ENCODE measurements around the gene SNTG2. TPM values are rescaled to one million over a fixed set of nuclear protein-coding genes. Genes with fewer than 3 reads are reported as not detected.

Gene SNTG2
- total RNA-seq, 8 experiments from 2014 or later: 0.21 to 2.8 (median 1.1) TPM

DNA sequence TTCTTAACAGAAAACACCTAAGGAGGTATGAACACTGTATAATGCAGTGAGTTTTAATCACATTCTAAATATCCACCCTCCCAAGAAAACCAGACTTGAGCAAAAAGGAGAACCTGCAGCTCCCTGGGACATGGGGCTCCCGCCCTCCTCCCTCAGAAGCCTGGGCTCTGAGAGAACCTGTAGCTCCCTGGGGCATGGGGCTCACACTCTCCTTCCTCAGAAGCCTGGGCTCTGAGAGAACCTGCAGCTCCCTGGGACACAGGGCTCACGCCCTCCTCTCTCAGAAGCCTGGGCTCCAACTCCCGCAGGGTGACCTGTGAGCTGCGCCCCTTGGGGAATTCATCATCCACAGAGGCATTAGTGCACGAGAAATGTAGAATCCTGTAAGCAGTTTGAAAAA, 222.9 kb downstream of the SNTG2 start:
- Histone ChIP-seq H3K4me1 (replicated peaks in 1 of 2) (no peaks in the 10 kb centered on the region), H3K27ac (no peak overlapping the region), H3K4me3 (no peak overlapping the region)
- in situ Hi-C loops (cut with MboI; ENCODE audit: low pct_unique_long_range_greater_than_20kb in 2 of 9, low sequenced_read_pairs in 9 of 9, unreplicated experiment in 9 of 9): no loop called here
- no peak for ATAC-seq (replicated peaks in 6 of 8)
- WGBS, 10 experiments: 30 to 87% (median 68%) methylated on average over 2 to 4 of the region's 5 CpGs; no CpG with 5 or more reads in 3 of the 10 experiments

DNA sequence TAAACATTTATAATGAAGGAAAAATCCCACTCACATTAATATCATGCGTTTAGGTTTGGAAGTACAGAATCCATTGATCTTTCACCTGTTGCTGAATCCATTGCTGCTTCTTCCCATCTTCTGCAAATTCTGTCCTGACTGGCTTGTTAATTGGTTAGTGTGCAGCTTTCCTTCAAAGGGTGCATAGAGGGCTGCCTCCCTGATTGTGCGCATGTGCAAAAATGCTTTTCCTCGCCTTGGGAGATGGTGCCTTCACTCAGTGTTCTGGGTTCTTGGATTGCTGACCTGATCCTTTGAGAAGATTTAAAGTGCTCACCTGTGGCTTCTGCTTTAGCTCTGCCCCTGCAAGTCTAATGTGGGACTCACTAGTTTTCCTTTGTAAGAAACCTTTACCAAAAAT, 231.2 kb downstream of the SNTG2 start:
- no peak overlapping the region for H3K27ac ChIP-seq
- WGBS, 10 experiments: 38 to 100% (median 76%) methylated on average over 1 to 3 of the region's 3 CpGs; no CpG with 5 or more reads in 2 of the 10 experiments
- no peaks in the 10 kb centered on the region for H3K4me1 ChIP-seq (replicated peaks in 1 of 2)
- H3K4me3 ChIP-seq: no peak overlapping the region
- in situ Hi-C loops (cut with MboI; ENCODE audit: low pct_unique_long_range_greater_than_20kb in 2 of 9, low sequenced_read_pairs in 9 of 9, unreplicated experiment in 9 of 9): no loop called here
- ATAC-seq (replicated peaks in 6 of 8): peak in 3 of 8 experiments; percentile 35 to 75 (median 65)

DNA sequence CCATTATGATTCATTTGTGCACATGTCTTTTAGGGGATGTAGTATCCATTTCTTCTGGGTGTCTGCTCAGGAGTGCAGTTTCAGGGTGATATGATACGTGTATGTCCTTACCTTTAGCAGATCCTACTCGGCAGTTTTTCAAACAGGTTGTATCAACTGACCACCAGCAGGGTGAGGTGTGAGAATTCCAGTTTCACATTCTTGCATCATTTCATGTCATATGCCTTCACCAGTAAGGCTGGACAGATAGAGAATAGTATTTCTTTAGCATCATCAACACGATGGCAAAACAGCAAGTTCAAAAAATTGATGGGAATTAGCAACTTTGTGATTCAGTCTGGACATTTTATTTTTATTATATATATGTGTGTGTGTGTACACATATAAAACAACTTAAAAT, 232.7 kb downstream of the SNTG2 start:
- WGBS, 10 experiments: 6 to 100% (median 81%) methylated on average over 1 to 3 of the region's 3 CpGs
- no peaks in the 10 kb centered on the region for H3K4me1 ChIP-seq (replicated peaks in 1 of 2)
- no peak overlapping the region for H3K4me3 ChIP-seq
- in situ Hi-C loops (cut with MboI; ENCODE audit: low pct_unique_long_range_greater_than_20kb in 2 of 9, low sequenced_read_pairs in 9 of 9, unreplicated experiment in 9 of 9): no loop called here
- ATAC-seq (replicated peaks in 6 of 8): peak in 1 of 8 experiments; percentile 39
- no peak overlapping the region for H3K27ac ChIP-seq

- no peaks in the 10 kb centered on the region for H3K4me1 ChIP-seq (replicated peaks in 1 of 2)
- in situ Hi-C loops (cut with MboI; ENCODE audit: low pct_unique_long_range_greater_than_20kb in 2 of 9, low sequenced_read_pairs in 9 of 9, unreplicated experiment in 9 of 9): no loop called here
- H3K4me3 ChIP-seq: no peak overlapping the region
- WGBS, 10 experiments: 10 to 90% (median 61%) methylated on average over 1 to 2 of the region's 2 CpGs; no CpG with 5 or more reads in 2 of the 10 experiments
- H3K27ac ChIP-seq: no peak overlapping the region
- no peak for ATAC-seq (replicated peaks in 6 of 8)
These were observed 235.8 kb downstream of the SNTG2 start for GRCh38 chr2:1186421-1186820.

- Histone ChIP-seq H3K4me3 (no peak overlapping the region), H3K4me1 (replicated peaks in 1 of 2) (no peaks in the 10 kb centered on the region), H3K27ac (no peak overlapping the region)
- 3 to 100% (median 51%) methylated on average over 1 to 3 of the region's 3 CpGs; no CpG with 5 or more reads in 1 of the 10 experiments for WGBS, 10 experiments
- in situ Hi-C loops (cut with MboI; ENCODE audit: low pct_unique_long_range_greater_than_20kb in 2 of 9, low sequenced_read_pairs in 9 of 9, unreplicated experiment in 9 of 9): no loop called here
- no peak for ATAC-seq (replicated peaks in 6 of 8)
These were observed 236.5 kb downstream of the SNTG2 start for GRCh38 chr2:1187189-1187588.

GRCh38 chr2:1192121-1192520, 241.5 kb downstream of the SNTG2 start:
- Histone ChIP-seq H3K4me3 (no peak overlapping the region), H3K4me1 (replicated peaks in 1 of 2) (no peaks in the 10 kb centered on the region), H3K27ac (no peak overlapping the region)
- WGBS, 10 experiments: 0 to 100% (median 53%) methylated on average over 2 to 5 of the region's 5 CpGs; no CpG with 5 or more reads in 1 of the 10 experiments
- in situ Hi-C loops (cut with MboI; ENCODE audit: low pct_unique_long_range_greater_than_20kb in 2 of 9, low sequenced_read_pairs in 9 of 9, unreplicated experiment in 9 of 9): no loop called here
- ATAC-seq (replicated peaks in 6 of 8): no peak

DNA sequence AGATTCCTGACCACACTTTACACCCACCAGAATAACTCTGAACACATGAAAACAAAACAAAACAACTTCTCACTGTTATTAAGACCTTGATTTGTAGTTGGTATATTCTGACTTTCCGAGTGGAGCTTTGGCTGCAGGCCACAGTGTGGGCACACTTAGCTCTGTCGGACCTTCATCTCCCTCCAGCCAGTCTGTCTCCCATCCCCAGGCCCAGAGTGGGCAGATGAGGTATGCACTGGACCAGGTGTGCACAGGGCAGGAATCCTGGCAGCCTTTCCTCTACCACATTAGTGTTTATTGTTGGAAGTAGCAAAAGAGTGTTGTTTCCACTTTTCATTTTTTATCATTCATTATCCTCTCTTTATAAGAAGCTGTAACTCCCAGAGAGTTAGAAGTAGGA, 243.2 kb downstream of the SNTG2 start:
- ATAC-seq (replicated peaks in 6 of 8): no peak
- H3K4me3 ChIP-seq: no peak overlapping the region
- in situ Hi-C loops (cut with MboI; ENCODE audit: low pct_unique_long_range_greater_than_20kb in 2 of 9, low sequenced_read_pairs in 9 of 9, unreplicated experiment in 9 of 9): no loop called here
- whole genome bisulfite sequencing, 10 experiments: 0 to 100% (median 75%) methylated on average over 1 to 2 of the region's 2 CpGs; no CpG with 5 or more reads in 3 of the 10 experiments
- no peak overlapping the region for H3K27ac ChIP-seq
- no peaks in the 10 kb centered on the region for H3K4me1 ChIP-seq (replicated peaks in 1 of 2)

DNA sequence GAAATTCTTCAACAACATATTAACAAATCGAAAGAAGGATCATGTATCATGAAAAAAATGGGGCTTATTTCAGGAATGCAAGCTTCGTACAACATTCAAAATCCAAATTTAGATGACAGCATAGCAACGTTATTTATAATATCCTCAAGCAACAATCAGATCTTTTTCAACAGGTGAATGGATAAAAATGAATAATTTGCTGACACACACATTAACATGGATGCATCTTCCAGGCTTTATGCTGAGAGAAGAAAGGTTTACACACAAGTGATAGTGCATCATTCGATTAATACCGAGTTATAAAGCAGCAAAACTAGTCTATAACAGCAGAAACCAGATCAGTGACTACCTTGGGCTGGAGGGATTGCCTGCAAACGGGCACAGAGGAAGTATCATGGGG, 253.1 kb downstream of the SNTG2 start:
- Histone ChIP-seq H3K27ac (no peak overlapping the region), H3K4me1 (replicated peaks in 1 of 2) (no peaks in the 10 kb centered on the region), H3K4me3 (no peak overlapping the region)
- ATAC-seq (replicated peaks in 6 of 8): no peak
- in situ Hi-C loops (cut with MboI; ENCODE audit: low pct_unique_long_range_greater_than_20kb in 2 of 9, low sequenced_read_pairs in 9 of 9, unreplicated experiment in 9 of 9): no loop called here
- WGBS, 10 experiments: 6 to 97% (median 70%) methylated on average over 1 to 6 of the region's 6 CpGs

DNA sequence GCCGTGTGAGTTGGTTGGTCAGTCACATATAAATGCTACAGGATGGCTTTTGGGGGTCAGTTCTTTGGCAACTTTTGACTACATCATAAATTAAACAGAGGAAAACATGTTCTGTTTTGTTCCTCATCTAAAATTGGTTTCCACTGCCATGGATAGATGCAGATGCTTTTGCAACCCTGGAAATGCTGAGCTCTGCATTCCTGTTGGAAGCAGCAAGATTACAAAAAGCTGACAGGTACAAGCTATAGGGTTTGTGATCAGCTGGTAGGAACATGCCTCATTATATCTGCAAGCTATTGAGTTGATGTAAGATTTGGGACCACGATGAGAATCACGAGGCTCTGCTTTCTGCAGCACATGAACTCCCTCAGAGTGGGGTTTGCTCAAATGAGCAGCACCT, 255.2 kb downstream of the SNTG2 start:
- WGBS, 10 experiments: 0 to 100% (median 60%) methylated on average over 1 to 3 of the region's 3 CpGs; no CpG with 5 or more reads in 1 of the 10 experiments
- H3K4me1 ChIP-seq (replicated peaks in 1 of 2): no peaks in the 10 kb centered on the region
- in situ Hi-C loops (cut with MboI; ENCODE audit: low pct_unique_long_range_greater_than_20kb in 2 of 9, low sequenced_read_pairs in 9 of 9, unreplicated experiment in 9 of 9): no loop called here
- no peak for ATAC-seq (replicated peaks in 6 of 8)
- H3K4me3 ChIP-seq: no peak overlapping the region
- H3K27ac ChIP-seq: no peak overlapping the region

- WGBS, 10 experiments: 13 to 93% (median 68%) methylated on average over 1 to 11 of the region's 20 CpGs; no CpG with 5 or more reads in 4 of the 10 experiments
- in situ Hi-C loops (cut with MboI; ENCODE audit: low pct_unique_long_range_greater_than_20kb in 2 of 9, low sequenced_read_pairs in 9 of 9, unreplicated experiment in 9 of 9): no loop called here
- Histone ChIP-seq H3K4me3 (no peak overlapping the region), H3K27ac (no peak overlapping the region), H3K4me1 (replicated peaks in 1 of 2) (no peaks in the 10 kb centered on the region)
- no peak for ATAC-seq (replicated peaks in 6 of 8)
These were observed 257.4 kb downstream of the SNTG2 start for GRCh38 chr2:1207962-1208510.

DNA sequence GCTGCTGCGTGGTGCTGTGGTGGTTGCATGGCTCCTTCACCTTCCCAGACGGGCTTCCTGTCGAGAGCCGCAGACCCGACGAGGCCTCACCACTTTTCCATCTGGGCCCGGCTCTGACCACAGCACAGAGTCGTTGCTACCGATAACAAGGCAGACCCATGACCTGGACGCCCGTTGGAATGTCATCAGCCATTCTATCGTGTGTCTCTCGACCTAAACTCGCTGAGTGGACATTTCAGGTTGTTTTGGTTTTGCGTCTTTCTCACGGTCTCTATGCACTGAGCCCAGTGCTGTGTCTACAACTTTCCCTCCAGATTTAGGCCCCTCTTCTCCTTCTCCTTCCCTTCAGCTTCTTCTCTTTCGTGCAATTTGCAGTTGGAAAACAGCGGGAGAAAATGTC, 257.9 kb downstream of the SNTG2 start:
- in situ Hi-C loops (cut with MboI; ENCODE audit: low pct_unique_long_range_greater_than_20kb in 2 of 9, low sequenced_read_pairs in 9 of 9, unreplicated experiment in 9 of 9): no loop called here
- H3K4me1 ChIP-seq (replicated peaks in 1 of 2): no peaks in the 10 kb centered on the region
- WGBS, 10 experiments: 40 to 100% (median 77%) methylated on average over 1 to 15 of the region's 18 CpGs; no CpG with 5 or more reads in 2 of the 10 experiments
- ATAC-seq (replicated peaks in 6 of 8): no peak
- no peak overlapping the region for H3K4me3 ChIP-seq
- H3K27ac ChIP-seq: no peak overlapping the region

GRCh38 chr2:1209246-1209645, 258.6 kb downstream of the SNTG2 start:
- no peak for ATAC-seq (replicated peaks in 6 of 8)
- H3K4me3 ChIP-seq: no peak overlapping the region
- no peaks in the 10 kb centered on the region for H3K4me1 ChIP-seq (replicated peaks in 1 of 2)
- WGBS, 10 experiments: 44 to 100% (median 83%) methylated on average over 1 to 4 of the region's 4 CpGs; no CpG with 5 or more reads in 1 of the 10 experiments
- in situ Hi-C loops (cut with MboI; ENCODE audit: low pct_unique_long_range_greater_than_20kb in 2 of 9, low sequenced_read_pairs in 9 of 9, unreplicated experiment in 9 of 9): no loop called here
- H3K27ac ChIP-seq: no peak overlapping the region

DNA sequence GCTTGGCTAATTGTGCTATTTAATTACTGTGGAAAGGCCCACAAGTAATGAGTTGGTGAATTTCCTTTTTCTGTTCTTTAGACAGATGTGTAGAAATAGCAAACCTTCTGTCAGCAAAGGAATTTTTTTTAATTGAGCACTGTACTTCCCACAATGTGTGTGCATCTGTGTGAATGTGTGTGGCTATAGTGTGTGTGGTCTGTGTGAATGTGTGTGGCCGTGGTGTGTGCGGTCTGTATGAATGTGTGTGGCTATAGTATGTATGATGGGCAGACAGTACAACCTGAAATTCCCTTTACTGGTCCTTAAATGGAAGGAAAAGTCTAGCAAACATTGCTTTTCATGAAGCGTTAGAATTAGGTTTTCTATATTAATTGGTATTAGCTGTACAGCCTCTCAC, 259.1 kb downstream of the SNTG2 start:
- H3K4me3 ChIP-seq: no peak overlapping the region
- in situ Hi-C loops (cut with MboI; ENCODE audit: low pct_unique_long_range_greater_than_20kb in 2 of 9, low sequenced_read_pairs in 9 of 9, unreplicated experiment in 9 of 9): no loop called here
- no peak overlapping the region for H3K27ac ChIP-seq
- ATAC-seq (replicated peaks in 6 of 8): no peak
- WGBS, 10 experiments: 60 to 100% (median 80%) methylated on average over 1 to 3 of the region's 3 CpGs; no CpG with 5 or more reads in 4 of the 10 experiments
- H3K4me1 ChIP-seq (replicated peaks in 1 of 2): no peaks in the 10 kb centered on the region

- ATAC-seq (replicated peaks in 6 of 8): peak in 2 of 8 experiments; percentile 43 to 59
- WGBS, 10 experiments: 14 to 100% (median 73%) methylated on average over 1 to 3 of the region's 3 CpGs; no CpG with 5 or more reads in 5 of the 10 experiments
- in situ Hi-C loops (cut with MboI; ENCODE audit: low pct_unique_long_range_greater_than_20kb in 2 of 9, low sequenced_read_pairs in 9 of 9, unreplicated experiment in 9 of 9): no loop called here
- Histone ChIP-seq H3K4me1 (replicated peaks in 1 of 2) (no peaks in the 10 kb centered on the region), H3K4me3 (no peak overlapping the region), H3K27ac (no peak overlapping the region)
These were observed 259.7 kb downstream of the SNTG2 start for GRCh38 chr2:1210352-1210751.
